ENCODE results near the gene NME9.

NME9 gene

GRCh38 chr3:138297876-138298275 is 31.8 kb downstream of the NME9 start:
- no peaks in the 10 kb centered on the region for H3K27me3 ChIP-seq (ENCODE audit: insufficient read depth, poor library complexity, severe bottlenecking)
- H3K4me3 ChIP-seq (ENCODE audit: severe bottlenecking) = no peak overlapping the region
- DNase-seq (ENCODE audit: low spot score) (no peak), ATAC-seq (ENCODE audit: low read depth) (no peak)
- TF ChIP-seq, protein P1, sequence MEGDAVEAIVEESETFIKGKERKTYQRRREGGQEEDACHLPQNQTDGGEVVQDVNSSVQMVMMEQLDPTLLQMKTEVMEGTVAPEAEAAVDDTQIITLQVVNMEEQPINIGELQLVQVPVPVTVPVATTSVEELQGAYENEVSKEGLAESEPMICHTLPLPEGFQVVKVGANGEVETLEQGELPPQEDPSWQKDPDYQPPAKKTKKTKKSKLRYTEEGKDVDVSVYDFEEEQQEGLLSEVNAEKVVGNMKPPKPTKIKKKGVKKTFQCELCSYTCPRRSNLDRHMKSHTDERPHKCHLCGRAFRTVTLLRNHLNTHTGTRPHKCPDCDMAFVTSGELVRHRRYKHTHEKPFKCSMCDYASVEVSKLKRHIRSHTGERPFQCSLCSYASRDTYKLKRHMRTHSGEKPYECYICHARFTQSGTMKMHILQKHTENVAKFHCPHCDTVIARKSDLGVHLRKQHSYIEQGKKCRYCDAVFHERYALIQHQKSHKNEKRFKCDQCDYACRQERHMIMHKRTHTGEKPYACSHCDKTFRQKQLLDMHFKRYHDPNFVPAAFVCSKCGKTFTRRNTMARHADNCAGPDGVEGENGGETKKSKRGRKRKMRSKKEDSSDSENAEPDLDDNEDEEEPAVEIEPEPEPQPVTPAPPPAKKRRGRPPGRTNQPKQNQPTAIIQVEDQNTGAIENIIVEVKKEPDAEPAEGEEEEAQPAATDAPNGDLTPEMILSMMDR (IDR thresholded peaks at IDR 0.05; ENCODE audit: poor library complexity, severe bottlenecking) = no peak
- no peaks in the 10 kb centered on the region for H3K9me3 ChIP-seq (ENCODE audit: severe bottlenecking)
- peaks cover 30% of the 10 kb centered on the region for H3K36me3 ChIP-seq (ENCODE audit: low read depth)
- H3K4me1 ChIP-seq (ENCODE audit: insufficient read depth, poor library complexity, severe bottlenecking) = no peaks in the 10 kb centered on the region
- H3K27ac ChIP-seq (ENCODE audit: poor library complexity, severe bottlenecking) = no peak overlapping the region

DNA sequence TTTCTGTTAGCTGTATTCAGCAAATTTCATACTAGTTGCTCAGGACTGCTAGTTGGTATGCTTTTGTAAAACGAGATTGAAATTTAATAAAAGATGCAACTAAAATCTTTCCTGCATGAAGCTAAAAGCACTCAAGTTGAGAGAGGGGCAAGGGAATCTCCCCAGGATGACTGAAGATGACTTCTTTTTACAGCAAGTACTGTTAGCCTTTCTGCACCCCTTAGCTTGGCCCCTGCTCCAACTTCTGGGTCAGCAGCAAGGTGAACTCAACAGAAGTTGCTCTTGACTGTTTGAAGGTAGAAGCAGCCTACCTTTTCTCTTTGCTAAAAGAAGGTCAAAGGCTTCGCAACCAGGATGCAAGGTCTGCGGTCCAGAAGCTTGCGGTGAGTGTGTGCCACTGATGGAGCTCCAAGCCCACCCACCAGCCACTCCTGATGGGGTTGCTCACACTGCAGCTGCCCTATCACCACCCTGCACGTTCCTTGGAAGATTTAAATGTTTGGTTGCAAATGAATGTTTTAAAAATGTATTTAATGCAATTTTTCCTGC is 32.5 kb downstream of the NME9 start:
- H3K27me3 ChIP-seq (ENCODE audit: insufficient read depth, poor library complexity, severe bottlenecking) = no peaks in the 10 kb centered on the region
- no peak overlapping the region for H3K27ac ChIP-seq (ENCODE audit: poor library complexity, severe bottlenecking)
- DNase-seq (ENCODE audit: low spot score) = no peak
- ATAC-seq (ENCODE audit: low read depth) = no peak
- H3K4me1 ChIP-seq (ENCODE audit: insufficient read depth, poor library complexity, severe bottlenecking) = no peaks in the 10 kb centered on the region
- H3K36me3 ChIP-seq (ENCODE audit: low read depth) = peaks cover 38% of the 10 kb centered on the region
- TF ChIP-seq, protein P1 (IDR thresholded peaks at IDR 0.05; ENCODE audit: poor library complexity, severe bottlenecking) = no peak
- no peak overlapping the region for H3K4me3 ChIP-seq (ENCODE audit: severe bottlenecking)
- H3K9me3 ChIP-seq (ENCODE audit: severe bottlenecking) = no peaks in the 10 kb centered on the region

DNA sequence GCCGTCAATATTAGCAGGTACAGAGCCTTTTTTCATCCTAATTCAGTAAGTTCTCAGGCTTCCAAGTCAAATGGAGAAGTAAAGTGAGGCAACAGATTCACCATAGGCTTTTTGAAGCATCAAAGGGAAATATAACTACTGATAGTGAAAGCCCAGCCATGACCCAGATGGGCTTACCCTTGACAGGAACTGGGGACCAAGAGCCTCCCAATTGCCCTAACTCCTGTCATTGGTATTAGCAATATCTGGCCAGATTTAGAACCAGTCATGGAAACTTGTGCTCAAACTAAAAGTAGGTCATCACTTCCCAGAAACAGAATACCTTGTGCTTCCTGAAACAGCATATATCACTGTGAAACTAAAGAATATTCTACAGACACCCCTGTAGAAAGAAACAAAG is 33.0 kb downstream of the NME9 start:
- DNase-seq (ENCODE audit: low spot score) (no peak), ATAC-seq (ENCODE audit: low read depth) (no peak)
- TF ChIP-seq, protein P1 (IDR thresholded peaks at IDR 0.05; ENCODE audit: poor library complexity, severe bottlenecking) = no peak
- H3K27me3 ChIP-seq (ENCODE audit: insufficient read depth, poor library complexity, severe bottlenecking) = no peaks in the 10 kb centered on the region
- peaks cover 41% of the 10 kb centered on the region for H3K36me3 ChIP-seq (ENCODE audit: low read depth)
- H3K9me3 ChIP-seq (ENCODE audit: severe bottlenecking) = no peaks in the 10 kb centered on the region
- H3K4me1 ChIP-seq (ENCODE audit: insufficient read depth, poor library complexity, severe bottlenecking) = no peaks in the 10 kb centered on the region
- no peak overlapping the region for H3K27ac ChIP-seq (ENCODE audit: poor library complexity, severe bottlenecking)
- H3K4me3 ChIP-seq (ENCODE audit: severe bottlenecking) = no peak overlapping the region

DNA sequence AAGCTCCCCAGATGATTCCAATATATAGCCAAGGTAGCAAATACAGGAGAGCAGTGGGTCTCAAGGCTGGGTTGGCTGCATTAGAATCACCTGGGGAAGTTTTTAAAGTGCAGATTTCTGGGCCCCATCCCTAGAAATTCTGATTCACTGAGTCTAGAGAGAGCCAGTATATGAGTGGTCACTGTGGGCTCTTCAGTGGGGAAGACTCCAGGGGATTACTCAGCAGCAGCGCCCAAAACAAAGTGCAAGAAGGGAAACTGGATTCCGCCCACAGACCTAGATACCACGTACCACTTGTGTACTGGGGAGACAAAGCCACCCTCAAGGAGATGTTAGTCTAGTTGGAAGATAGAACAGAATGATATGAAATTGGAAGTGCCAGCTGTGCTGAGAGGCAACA is 40.0 kb downstream of the NME9 start:
- TF ChIP-seq, protein P1 (IDR thresholded peaks at IDR 0.05; ENCODE audit: poor library complexity, severe bottlenecking) = no peak
- no peaks in the 10 kb centered on the region for H3K4me1 ChIP-seq (ENCODE audit: insufficient read depth, poor library complexity, severe bottlenecking)
- H3K4me3 ChIP-seq (ENCODE audit: severe bottlenecking) = no peak overlapping the region
- peaks cover 67% of the 10 kb centered on the region for H3K36me3 ChIP-seq (ENCODE audit: low read depth)
- no peaks in the 10 kb centered on the region for H3K27me3 ChIP-seq (ENCODE audit: insufficient read depth, poor library complexity, severe bottlenecking)
- no peaks in the 10 kb centered on the region for H3K9me3 ChIP-seq (ENCODE audit: severe bottlenecking)
- DNase-seq (ENCODE audit: low spot score) = no peak
- ATAC-seq (ENCODE audit: low read depth) = no peak
- no peak overlapping the region for H3K27ac ChIP-seq (ENCODE audit: poor library complexity, severe bottlenecking)

DNA sequence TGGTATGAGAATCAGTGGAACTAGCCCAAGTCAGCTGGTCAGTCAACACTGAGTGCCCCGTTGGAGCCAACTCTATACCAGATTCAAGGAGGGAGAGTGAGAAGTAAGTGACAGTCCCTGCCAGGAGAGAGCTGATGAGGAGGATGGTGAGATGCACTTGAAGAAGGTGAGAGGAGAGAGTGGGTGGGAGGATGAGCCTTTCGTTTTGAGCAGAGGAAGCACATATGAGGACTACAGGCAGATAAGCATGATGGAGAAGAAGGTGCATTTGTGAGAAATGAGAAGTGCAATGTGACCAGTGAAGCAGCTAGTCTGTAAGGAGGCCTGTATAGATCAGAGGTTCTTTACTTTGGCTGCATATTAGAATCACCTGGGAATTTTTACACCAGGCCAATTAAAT is 40.4 kb downstream of the NME9 start:
- H3K36me3 ChIP-seq (ENCODE audit: low read depth) = peaks cover 71% of the 10 kb centered on the region
- no peaks in the 10 kb centered on the region for H3K9me3 ChIP-seq (ENCODE audit: severe bottlenecking)
- H3K4me1 ChIP-seq (ENCODE audit: insufficient read depth, poor library complexity, severe bottlenecking) = no peaks in the 10 kb centered on the region
- H3K27ac ChIP-seq (ENCODE audit: poor library complexity, severe bottlenecking) = no peak overlapping the region
- H3K27me3 ChIP-seq (ENCODE audit: insufficient read depth, poor library complexity, severe bottlenecking) = no peaks in the 10 kb centered on the region
- no peak overlapping the region for H3K4me3 ChIP-seq (ENCODE audit: severe bottlenecking)
- DNase-seq (ENCODE audit: low spot score) (no peak), ATAC-seq (ENCODE audit: low read depth) (no peak)
- TF ChIP-seq, protein P1 (IDR thresholded peaks at IDR 0.05; ENCODE audit: poor library complexity, severe bottlenecking) = no peak
